GM06990 (cell line): Measurements from ENCODE around the gene MBD2.

Source experiments
- DNase-seq: peaks from one replicate; pipeline ENCODE4 v3.0.0-alpha.2; 2011; ENCODE audit not compliant: insufficient read length; ENCODE audit errors: extremely low read depth
- H3K27me3 ChIP-seq: replicated peaks from 2 replicates; pipeline ENCODE4 v1.6.0; 2011; ENCODE audit warnings: low read length; ENCODE audit not compliant: control insufficient read depth, insufficient read depth
- H3K36me3 ChIP-seq: 2 replicates; pipeline ENCODE4 v1.5.1; 2011; ENCODE audit warnings: low read length; ENCODE audit not compliant: control insufficient read depth, insufficient read depth
- H3K4me3 ChIP-seq: replicated peaks from 2 replicates; pipeline ENCODE4 v1.5.1; 2011; ENCODE audit warnings: low read depth, mild to moderate bottlenecking, control low read depth, low read length
- TF ChIP-seq, protein P1 (sequence below): IDR thresholded peaks from 2 replicates; pipeline ENCODE4 v1.5.1; 2011; ENCODE audit warnings: low read length, control low read depth, mild to moderate bottlenecking, inconsistent platforms; ENCODE audit not compliant: insufficient read depth, poor library complexity, severe bottlenecking

MBD2 gene

GRCh38 chr18:54251606-54252390 lies 27.3 kb upstream of the MBD2 start:
- H3K36me3 ChIP-seq: no peaks in the 10 kb centered on the region
- TF ChIP-seq, protein P1, sequence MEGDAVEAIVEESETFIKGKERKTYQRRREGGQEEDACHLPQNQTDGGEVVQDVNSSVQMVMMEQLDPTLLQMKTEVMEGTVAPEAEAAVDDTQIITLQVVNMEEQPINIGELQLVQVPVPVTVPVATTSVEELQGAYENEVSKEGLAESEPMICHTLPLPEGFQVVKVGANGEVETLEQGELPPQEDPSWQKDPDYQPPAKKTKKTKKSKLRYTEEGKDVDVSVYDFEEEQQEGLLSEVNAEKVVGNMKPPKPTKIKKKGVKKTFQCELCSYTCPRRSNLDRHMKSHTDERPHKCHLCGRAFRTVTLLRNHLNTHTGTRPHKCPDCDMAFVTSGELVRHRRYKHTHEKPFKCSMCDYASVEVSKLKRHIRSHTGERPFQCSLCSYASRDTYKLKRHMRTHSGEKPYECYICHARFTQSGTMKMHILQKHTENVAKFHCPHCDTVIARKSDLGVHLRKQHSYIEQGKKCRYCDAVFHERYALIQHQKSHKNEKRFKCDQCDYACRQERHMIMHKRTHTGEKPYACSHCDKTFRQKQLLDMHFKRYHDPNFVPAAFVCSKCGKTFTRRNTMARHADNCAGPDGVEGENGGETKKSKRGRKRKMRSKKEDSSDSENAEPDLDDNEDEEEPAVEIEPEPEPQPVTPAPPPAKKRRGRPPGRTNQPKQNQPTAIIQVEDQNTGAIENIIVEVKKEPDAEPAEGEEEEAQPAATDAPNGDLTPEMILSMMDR: no peak

DNA sequence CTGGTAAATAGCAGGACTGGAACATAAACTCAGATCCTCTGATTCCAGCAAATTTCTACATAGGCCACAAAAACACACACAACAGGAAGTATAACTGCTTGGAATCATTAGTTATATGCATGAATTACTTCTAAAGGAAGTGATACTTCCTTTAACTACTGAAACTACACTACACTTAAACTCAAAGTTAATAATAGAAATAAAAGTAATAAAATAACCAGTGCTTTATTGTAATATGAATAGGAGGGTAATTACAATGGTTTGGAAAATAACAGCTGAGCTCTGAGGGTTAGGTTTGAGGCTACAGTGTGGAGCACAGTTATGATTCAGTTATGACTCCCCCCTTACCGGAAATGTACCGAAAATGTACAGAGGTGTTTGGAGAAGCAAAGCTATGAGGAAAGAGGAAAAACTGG lies 26.4 kb upstream of the MBD2 start:
- TF ChIP-seq, protein P1: no peak
- H3K36me3 ChIP-seq: no peaks in the 10 kb centered on the region
- H3K27me3 ChIP-seq: no peaks in the 10 kb centered on the region
- DNase-seq: peak; percentile 45
- H3K4me3 ChIP-seq: no peak overlapping the region; the same call in 1 of the 2 replicates

More at GRCh38 chr18:54251606-54252390, 27.3 kb upstream of the MBD2 start:
- H3K4me3 ChIP-seq: no peak overlapping the region
- no peaks in the 10 kb centered on the region for H3K27me3 ChIP-seq
- DNase-seq: no peak

DNA sequence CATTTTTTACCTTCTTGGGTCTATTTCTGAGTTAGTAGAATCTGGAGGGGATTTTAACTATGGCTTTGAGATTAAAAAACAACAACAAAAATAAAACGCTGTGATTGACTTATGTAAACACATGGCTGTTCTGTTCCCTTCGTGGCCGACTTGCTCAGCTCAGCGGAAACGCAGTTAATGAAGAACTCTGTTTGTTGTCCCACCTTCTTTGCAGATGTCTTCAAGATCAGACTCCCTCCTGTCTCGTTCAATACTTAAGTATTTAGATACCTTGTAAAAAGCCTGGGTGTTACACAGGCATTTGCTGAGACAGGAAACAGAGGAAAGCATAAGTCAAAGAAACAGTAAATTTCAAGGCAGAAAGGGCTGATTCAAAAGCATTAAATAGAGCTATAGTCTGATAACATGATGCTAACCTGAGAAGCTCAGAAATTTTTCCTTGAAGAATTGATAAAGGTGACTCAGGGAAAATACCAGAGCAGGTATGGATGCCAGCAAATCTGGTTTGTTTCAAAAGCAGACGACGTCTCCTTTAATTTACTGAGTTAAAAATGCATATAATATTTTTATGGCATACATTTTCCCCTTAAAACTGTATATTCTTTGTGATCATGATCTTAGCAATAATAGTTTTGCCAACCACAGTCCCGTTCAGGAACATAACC lies 23.2 kb upstream of the MBD2 start:
- H3K36me3 ChIP-seq: no peaks in the 10 kb centered on the region
- H3K4me3 ChIP-seq: no peak overlapping the region
- no peaks in the 10 kb centered on the region for H3K27me3 ChIP-seq
- no peak for DNase-seq
- TF ChIP-seq, protein P1: no peak

GRCh38 chr18:54242327-54242726 lies 17.9 kb upstream of the MBD2 start:
- TF ChIP-seq, protein P1: no peak
- DNase-seq: no peak
- H3K4me3 ChIP-seq: no peak overlapping the region
- no peaks in the 10 kb centered on the region for H3K36me3 ChIP-seq
- H3K27me3 ChIP-seq: no peaks in the 10 kb centered on the region

GRCh38 chr18:54241483-54241882 lies 17.0 kb upstream of the MBD2 start:
- DNase-seq: no peak
- H3K27me3 ChIP-seq: no peaks in the 10 kb centered on the region
- TF ChIP-seq, protein P1: no peak
- H3K36me3 ChIP-seq: no peaks in the 10 kb centered on the region
- no peak overlapping the region for H3K4me3 ChIP-seq
